Measurements from ENCODE around the gene SLC24A4. TPM values are rescaled to one million over a fixed set of nuclear protein-coding genes. Genes with fewer than 3 reads are reported as not detected.

SLC24A4 gene
- polyA plus RNA-seq, 3 donors: 0.05 to 0.22 (median 0.11) TPM

DNA sequence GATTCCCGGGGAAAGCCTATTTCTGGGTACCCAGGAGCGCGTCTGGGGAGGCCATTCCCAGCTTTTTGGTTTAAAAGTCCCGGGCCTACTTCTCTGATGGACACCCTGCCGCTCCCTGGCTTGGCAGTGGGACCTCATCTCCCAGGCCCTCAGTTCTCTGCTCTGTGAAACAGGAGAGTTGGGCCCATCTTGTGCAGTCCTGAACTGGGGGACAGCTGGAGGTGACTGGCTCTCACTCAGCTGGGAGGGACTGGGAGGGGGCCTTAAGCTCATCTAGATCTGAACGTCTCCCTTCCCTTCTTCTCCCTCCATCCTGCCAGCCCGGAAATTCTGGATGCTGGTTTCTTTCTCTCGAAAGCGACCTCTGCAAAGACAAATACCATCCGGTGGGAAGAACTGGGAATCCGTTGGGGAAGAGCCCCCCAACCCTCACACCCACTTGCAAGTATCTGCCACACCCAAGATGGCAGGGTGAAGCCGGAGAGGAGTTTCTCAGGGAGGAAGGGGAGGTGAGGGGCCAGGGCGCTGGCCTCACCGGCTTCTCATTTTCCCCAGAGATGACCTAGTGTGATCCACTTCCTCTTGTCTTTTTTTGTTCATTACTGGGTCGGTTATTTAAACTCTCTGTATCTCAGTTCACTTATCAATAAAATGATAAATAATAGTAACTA, 192.0 kb downstream of the SLC24A4 start:
- 44 to 46% (median 45%) methylated on average over 15 of the region's 15 CpGs for WGBS, 3 donors
- no peak overlapping the region for H3K27ac ChIP-seq (ENCODE audit: low read depth, low read length)

DNA sequence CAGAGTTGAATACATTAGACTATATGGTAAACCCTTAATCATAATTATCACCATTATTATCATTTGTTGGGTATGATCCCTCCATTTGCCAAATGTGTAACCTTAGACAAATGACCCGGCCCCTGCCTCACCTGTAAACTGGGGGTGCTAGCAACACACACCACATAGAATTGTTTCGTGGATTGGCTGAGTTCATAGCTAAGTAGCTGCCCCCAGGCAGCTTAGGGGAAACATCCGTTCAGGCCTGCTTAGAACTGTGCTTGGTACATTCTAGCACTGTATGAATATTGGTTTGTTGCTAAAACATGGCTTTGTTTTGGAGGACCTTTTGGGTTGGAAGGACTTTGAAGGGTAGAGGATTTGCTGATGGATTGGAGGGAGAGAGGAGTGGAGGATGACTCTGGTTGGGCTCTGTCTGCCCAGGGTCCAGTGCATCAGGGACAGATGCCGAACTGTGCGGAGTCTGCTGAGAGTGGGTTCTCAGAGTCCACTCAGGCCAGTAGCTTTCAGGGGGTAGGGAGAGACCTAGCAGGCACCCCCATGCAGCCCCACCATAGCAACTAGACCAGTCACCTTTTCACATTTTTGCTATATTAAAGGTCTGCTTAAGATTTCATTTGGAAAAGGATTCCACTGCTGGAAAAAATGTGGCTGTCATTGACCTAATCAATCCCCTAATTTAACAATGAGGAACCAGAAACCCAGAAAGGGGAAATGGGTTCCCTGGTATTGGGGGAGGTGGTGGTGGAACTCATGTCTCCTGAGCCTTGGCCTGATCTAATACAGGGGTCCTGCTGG, 192.8 kb downstream of the SLC24A4 start:
- no peak overlapping the region for H3K27ac ChIP-seq (ENCODE audit: low read depth, low read length)
- 79 to 94% (median 89%) methylated on average over 5 of the region's 5 CpGs for WGBS, 3 donors

DNA sequence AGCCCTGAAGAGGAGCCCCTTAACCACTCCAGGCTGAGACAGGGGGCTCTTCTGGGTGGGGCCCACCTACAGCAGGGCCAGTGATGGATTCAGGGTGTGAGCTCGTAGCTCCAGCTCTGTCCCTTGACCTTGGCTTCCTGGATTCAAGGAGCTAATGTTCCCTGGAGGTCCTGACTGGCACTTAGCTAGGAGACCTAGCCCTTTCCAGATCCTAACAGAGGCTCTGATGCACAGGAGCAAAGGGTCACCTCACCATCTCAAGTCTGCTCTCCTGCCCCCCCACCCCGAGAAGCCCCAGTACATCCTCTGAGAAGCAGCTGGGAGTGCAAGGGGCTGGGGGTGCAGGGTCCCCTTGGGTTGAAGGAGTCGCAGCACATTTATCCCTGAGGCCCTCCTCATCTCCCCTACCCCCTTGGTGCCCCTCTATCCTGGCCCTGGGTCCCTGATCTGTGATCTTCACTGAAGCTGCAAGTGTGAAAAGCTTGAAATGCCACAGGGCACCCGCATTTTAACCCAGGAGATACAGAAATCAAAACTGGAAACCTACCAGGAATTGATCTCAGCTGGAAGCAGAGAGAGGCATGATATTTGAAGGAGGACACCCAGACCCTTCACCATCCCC, 193.5 kb downstream of the SLC24A4 start:
- WGBS, 3 donors: 69 to 87% (median 85%) methylated on average over 4 of the region's 4 CpGs
- H3K27ac ChIP-seq (ENCODE audit: low read depth, low read length): no peak overlapping the region

DNA sequence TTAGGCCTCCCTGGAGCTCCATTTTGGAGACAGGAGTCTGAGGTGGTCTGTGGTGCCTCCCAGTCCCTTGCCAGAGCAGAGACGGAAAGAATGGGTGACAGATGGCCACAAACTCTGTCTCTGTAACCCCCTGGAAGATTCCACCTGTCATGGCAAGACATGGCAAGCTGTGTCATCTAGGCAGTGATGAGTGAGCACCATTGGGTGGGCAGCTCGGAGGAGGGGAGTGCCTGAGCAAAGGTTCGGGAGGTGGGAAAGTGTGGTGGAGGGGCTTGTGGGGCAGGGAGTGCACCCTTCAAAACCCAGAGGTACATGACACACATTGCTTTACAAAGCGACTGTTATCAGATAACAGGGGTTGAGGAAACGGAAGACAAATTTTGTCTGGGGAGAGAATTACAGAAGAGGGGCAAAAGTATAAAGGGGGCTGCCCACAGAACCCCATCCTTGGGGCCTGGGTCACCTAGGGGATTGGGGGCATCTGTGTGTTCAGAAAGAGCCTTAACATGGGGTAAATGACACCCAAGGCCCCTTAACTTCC, 194.1 kb downstream of the SLC24A4 start:
- WGBS, 3 donors: 65 to 81% (median 71%) methylated on average over 5 of the region's 5 CpGs
- H3K27ac ChIP-seq (ENCODE audit: low read depth, low read length): no peak overlapping the region

GRCh38 chr14:92517761-92518160, 194.8 kb downstream of the SLC24A4 start:
- H3K27ac ChIP-seq (ENCODE audit: low read depth, low read length): no peak overlapping the region
- 77 to 80% (median 77%) methylated on average over 2 of the region's 2 CpGs for whole genome bisulfite sequencing, 3 donors

- no peak overlapping the region for H3K27ac ChIP-seq (ENCODE audit: low read depth, low read length)
- 79 to 90% (median 88%) methylated on average over 20 of the region's 20 CpGs for WGBS, 3 donors
Observed at GRCh38 chr14:92519246-92520101, 196.5 kb downstream of the SLC24A4 start.

- 73 to 77% (median 75%) methylated on average over 17 of the region's 17 CpGs for WGBS, 3 donors
- H3K27ac ChIP-seq (ENCODE audit: low read depth, low read length): no peak overlapping the region
Observed at GRCh38 chr14:92520102-92521057, 197.4 kb downstream of the SLC24A4 start.

DNA sequence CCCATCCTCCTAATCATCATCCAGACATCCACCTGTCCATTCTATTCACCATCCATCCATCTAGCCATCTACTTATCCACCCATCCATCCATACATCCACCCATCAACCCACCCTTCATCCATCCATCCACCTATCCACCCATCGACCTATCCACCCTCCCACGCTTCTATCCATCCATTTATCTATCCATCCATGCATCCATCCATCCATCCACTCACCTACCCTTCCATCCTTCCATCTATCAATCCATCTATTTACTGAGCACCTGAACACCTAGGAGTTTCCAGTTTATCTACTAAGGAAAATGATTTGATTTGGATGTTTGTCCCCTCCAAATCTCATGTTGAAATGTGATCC, 198.1 kb downstream of the SLC24A4 start:
- no peak overlapping the region for H3K27ac ChIP-seq (ENCODE audit: low read depth, low read length)
- WGBS, 3 donors: 65 to 99% (median 95%) methylated on average over 2 of the region's 2 CpGs

DNA sequence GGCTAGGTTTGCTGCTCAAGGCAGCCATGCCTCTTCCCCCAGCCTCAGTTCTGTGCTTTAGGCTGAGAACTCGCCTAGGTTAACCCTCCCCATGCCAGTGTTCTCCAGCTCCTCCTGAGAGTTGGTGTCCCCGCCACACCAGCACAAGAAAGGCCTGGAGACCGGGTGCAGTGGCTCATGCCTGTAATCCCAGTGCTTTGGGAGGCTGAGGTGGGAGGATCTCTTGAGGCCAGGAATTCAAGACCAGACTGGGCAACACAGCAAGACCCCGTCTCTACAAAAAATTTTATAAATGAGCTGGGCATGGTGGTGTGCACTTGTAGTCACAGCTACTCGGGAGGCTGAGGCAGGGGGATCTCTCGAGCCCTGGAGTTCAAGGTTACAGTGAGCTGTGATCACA, 200.8 kb downstream of the SLC24A4 start:
- no peak overlapping the region for H3K27ac ChIP-seq (ENCODE audit: low read depth, low read length)
- WGBS, 3 donors: 83 to 96% (median 93%) methylated on average over 6 of the region's 6 CpGs

DNA sequence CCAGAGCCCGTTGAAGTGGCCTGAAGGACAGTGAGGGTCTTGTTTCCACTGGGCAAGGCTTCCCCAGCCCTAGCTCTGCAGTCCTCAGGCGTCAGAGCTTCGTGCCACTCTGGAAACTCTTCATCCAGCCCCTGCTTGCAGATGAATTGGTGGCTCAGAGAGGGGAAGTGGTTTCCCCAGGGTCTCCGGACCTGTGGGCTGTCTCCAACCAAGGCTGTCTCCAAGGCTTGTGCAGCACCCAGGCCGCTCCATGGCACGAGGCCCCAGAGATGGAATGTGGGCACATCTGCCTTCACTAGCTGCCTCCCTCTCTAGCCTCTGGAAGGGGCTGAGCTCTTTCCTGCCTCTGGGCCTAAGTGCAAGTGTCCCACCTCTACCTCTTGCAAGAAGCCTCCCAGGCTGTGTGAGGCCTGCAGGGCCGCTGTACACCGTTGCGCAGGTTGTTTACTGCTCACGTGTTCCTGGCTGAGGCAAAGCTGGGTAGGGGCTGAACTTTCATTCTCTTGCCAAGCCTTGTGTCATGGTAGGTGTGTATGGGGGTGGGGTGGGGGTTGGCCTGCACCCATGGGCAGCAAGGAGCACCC, 201.7 kb downstream of the SLC24A4 start:
- no peak overlapping the region for H3K27ac ChIP-seq (ENCODE audit: low read depth, low read length)
- WGBS, 3 donors: 61 to 75% (median 68%) methylated on average over 10 of the region's 10 CpGs

DNA sequence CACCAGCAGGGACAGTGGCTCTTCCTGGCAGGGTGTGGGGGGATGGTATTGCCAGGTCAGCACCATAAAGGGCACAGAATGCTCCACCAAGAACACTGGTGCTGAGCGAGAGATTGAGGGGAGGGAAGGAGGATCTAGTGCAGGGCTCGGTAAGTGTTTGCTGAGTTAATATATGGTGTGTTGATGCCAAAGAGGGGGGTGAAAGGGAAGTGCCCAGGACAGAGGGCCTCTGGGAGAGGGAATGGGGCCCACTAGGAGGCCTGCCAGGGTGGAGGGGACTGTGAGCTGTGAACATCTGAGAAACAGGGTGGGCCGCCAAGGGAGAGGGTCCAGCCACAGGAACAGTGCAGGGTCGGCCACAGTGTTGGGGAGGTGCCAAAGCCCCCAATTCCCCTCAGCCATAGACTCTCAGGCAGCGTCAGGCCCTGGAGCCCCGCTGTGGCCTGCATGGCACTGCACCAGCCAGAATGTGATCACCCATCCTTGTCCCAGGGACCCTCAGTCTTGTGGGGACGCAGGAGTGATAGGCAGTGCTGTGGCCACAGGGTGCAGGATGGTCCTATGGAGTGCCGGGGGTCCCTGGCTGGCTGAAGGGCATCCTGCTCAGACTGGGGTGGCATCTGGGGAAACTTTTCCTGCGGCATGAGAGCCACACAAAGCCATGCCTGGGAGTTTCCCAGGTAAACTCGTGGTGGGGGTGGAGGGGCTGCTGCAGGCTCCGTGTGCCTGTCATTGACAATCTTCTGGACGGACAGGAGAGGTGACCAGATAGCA, 202.5 kb downstream of the SLC24A4 start:
- WGBS, 3 donors: 80 to 85% (median 81%) methylated on average over 11 to 12 of the region's 12 CpGs
- H3K27ac ChIP-seq (ENCODE audit: low read depth, low read length): no peak overlapping the region

- WGBS, 3 donors: 77 to 85% (median 85%) methylated on average over 14 of the region's 14 CpGs
- H3K27ac ChIP-seq (ENCODE audit: low read depth, low read length): no peak overlapping the region
Observed at GRCh38 chr14:92527721-92528120, 204.8 kb downstream of the SLC24A4 start.

DNA sequence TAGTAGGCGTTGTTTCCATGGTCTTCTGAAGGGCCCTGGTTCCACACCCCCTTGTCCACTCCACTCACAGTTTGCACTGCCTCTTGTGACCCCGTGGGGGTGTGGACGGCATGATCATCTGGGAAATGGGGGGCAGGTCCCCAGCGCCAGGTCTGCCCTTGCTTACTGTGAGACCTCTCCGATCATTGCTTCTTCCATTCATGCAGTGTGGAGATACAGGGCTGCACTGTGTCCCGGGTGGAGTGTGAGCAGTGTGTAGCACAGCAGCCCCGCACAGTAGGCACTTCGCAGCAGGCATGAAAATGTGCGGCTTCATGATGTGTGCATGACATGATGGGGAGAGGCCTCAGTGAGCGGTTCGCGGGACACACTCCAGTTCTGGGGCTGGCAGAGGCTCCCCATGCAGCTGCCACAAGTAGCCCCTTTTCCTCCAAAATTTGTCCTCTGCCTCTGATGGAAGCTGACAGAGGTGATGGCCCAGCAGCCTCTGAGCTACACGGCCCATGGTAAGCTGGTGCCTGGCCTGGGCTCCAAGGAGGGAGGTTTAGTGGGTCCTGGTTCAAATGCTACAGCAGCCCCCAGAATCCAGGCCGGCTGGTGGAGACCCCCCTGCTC, 205.6 kb downstream of the SLC24A4 start:
- WGBS, 3 donors: 87 to 97% (median 95%) methylated on average over 14 of the region's 14 CpGs

DNA sequence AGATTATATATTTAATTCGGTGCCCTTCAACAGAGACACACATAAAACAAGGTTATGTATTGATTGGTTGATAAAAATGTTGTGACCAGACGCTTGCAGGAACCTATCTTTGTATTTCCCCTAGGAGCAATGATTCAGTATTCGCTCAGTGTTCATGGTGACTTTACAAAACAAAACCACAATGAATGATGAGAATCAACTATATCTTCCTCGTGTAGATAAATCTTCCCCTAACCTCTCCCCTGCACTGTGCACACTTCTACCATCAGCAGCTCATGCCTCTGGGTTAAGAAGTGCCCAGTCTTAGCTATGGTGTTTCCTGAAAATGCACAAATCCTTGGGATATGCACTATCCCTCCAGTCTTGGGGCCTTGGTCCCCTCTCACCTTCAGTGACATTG, 206.9 kb downstream of the SLC24A4 start:
- H3K27ac ChIP-seq (ENCODE audit: low read depth, low read length): no peak overlapping the region
- 54 to 66% (median 57%) methylated on average over 4 of the region's 4 CpGs for WGBS, 3 donors

More for the DNA sequence above, 205.6 kb downstream of the SLC24A4 start:
- no peak overlapping the region for H3K27ac ChIP-seq (ENCODE audit: low read depth, low read length)

- WGBS, 3 donors: 62 to 84% (median 72%) methylated on average over 16 of the region's 16 CpGs
Observed at GRCh38 chr14:92531106-92531873, 208.3 kb downstream of the SLC24A4 start.

More at GRCh38 chr14:92531106-92531873, 208.3 kb downstream of the SLC24A4 start:
- H3K27ac ChIP-seq (ENCODE audit: low read depth, low read length): no peak overlapping the region
